WTC11 (cell line): ENCODE measurements around the gene AKR1B15. TPM values are rescaled to one million over a fixed set of nuclear protein-coding genes. Genes with fewer than 3 reads are reported as not detected.

Experiments used
- ATAC-seq: fragments of 200-7000 bp; cut with Tn5 transposase; 2 replicates; pipeline ENCODE4 v1.10.0; 2021; ENCODE audit warnings: mild to moderate bottlenecking, moderate library complexity
- CTCF ChIA-PET: fragments of 300-600 bp; sonication (Branson Sonifier 250); formaldehyde crosslinking; loops from one replicate; lab custom pipeline; 2021; ENCODE audit warnings: antibody characterized with exemption; lab: Charles Lee
- POLR2A ChIA-PET: fragments of 350-600 bp; sonication (Branson Sonifier 250); formaldehyde crosslinking; loops from one replicate; lab custom pipeline; 2021; ENCODE audit warnings: antibody characterized with exemption; lab: Charles Lee
- DNase-seq: peaks from one replicate; pipeline ENCODE4 v3.0.0; 2021; ENCODE audit warnings: low spot score
- H3K27ac Mint-ChIP-seq: 2 replicates; pipeline ENCODE4 v1.8.0; 2021; ENCODE audit warnings: mixed read lengths
- H3K27me3 Mint-ChIP-seq: 2 replicates; pipeline ENCODE4 v1.8.0; 2021; ENCODE audit warnings: low read depth, mild to moderate bottlenecking, moderate library complexity, mixed read lengths
- H3K36me3 Mint-ChIP-seq: 2 replicates; pipeline ENCODE4 v1.8.0; 2021; ENCODE audit warnings: mixed read lengths
- H3K4me1 Mint-ChIP-seq: 2 replicates; pipeline ENCODE4 v1.8.0; 2022; ENCODE audit warnings: mixed read lengths
- H3K4me3 Mint-ChIP-seq: 2 replicates; pipeline ENCODE4 v1.8.0; 2021; ENCODE audit warnings: mild to moderate bottlenecking, moderate library complexity, mixed read lengths
- H3K9me3 Mint-ChIP-seq: 2 replicates; pipeline ENCODE4 v1.8.0; 2021; ENCODE audit warnings: mixed read lengths
- CREM ChIP-seq: sonication (generic); formaldehyde crosslinking; IDR thresholded peaks from 2 replicates; pipeline ENCODE4 v1.8.1; 2022; ENCODE audit warnings: mild to moderate bottlenecking, missing genetic modification reagents, moderate library complexity
- GABPB1 ChIP-seq: sonication (generic); formaldehyde crosslinking; IDR thresholded peaks from 2 replicates; pipeline ENCODE4 v1.8.1; 2023; ENCODE audit warnings: mild to moderate bottlenecking, missing genetic modification reagents
- JUN ChIP-seq: sonication (generic); formaldehyde crosslinking; IDR thresholded peaks from 2 replicates; pipeline ENCODE4 v1.8.0; 2023; ENCODE audit warnings: mild to moderate bottlenecking, missing genetic modification reagents
- NFE2L1 ChIP-seq: sonication (generic); formaldehyde crosslinking; IDR thresholded peaks from 2 replicates; pipeline ENCODE4 v1.8.1; 2023; ENCODE audit warnings: missing genetic modification reagents
- NFYB ChIP-seq: sonication (generic); formaldehyde crosslinking; conservative IDR thresholded peaks from 2 replicates; pipeline ENCODE4 v1.8.0; 2022; ENCODE audit warnings: low read depth, missing genetic modification reagents
- RELA ChIP-seq: sonication (generic); formaldehyde crosslinking; IDR thresholded peaks from 2 replicates; pipeline ENCODE4 v1.8.1; 2022; ENCODE audit warnings: missing genetic modification reagents, mild to moderate bottlenecking, borderline replicate concordance
- RORB ChIP-seq: fragments of 250-450 bp; sonication (Bioruptor Pico); IDR thresholded peaks from 2 replicates; pipeline ENCODE4 v1.9.0; 2021; ENCODE audit warnings: mild to moderate bottlenecking
- TCF7 ChIP-seq: sonication (generic); formaldehyde crosslinking; IDR thresholded peaks from 2 replicates; pipeline ENCODE4 v1.8.0; 2022; ENCODE audit warnings: mild to moderate bottlenecking, low read depth, missing genetic modification reagents, moderate library complexity
- ZNF138 ChIP-seq: sonication (generic); formaldehyde crosslinking; conservative IDR thresholded peaks from 2 replicates; pipeline ENCODE4 v1.8.1; 2022; ENCODE audit warnings: mild to moderate bottlenecking, moderate library complexity, missing genetic modification reagents
- ZNF232 ChIP-seq: sonication (generic); formaldehyde crosslinking; IDR thresholded peaks from 2 replicates; pipeline ENCODE4 v1.8.0; 2022; ENCODE audit warnings: mild to moderate bottlenecking, missing genetic modification reagents
- total RNA-seq: library from RNA; stranded (reverse); gene quantifications from 3 replicates; pipeline ENCODE4 v1.2.3, GENCODE V29; 2021
- TF ChIP-seq, protein P1 (sequence below): fragments of 250-450 bp; sonication (Bioruptor Pico); IDR thresholded peaks from 2 replicates; pipeline ENCODE4 v1.8.0; 2021; ENCODE audit warnings: mild to moderate bottlenecking
- TF ChIP-seq, protein P2 (sequence below): sonication (generic); formaldehyde crosslinking; IDR thresholded peaks from 2 replicates; pipeline ENCODE4 v1.8.1; 2023; ENCODE audit warnings: mild to moderate bottlenecking, moderate library complexity, missing genetic modification reagents
- TF ChIP-seq, protein P3 (sequence below): fragments of 200-600 bp; IDR thresholded peaks from 2 replicates; pipeline ENCODE4 v1.8.0; 2022; ENCODE audit warnings: antibody characterized with exemption
- TF ChIP-seq, protein P4 (sequence below): fragments of 250-450 bp; sonication (Bioruptor Pico); conservative IDR thresholded peaks from 2 replicates; pipeline ENCODE4 v1.9.0; 2021; ENCODE audit warnings: mild to moderate bottlenecking
- TF ChIP-seq, protein P5 (sequence below): sonication (generic); formaldehyde crosslinking; conservative IDR thresholded peaks from 2 replicates; pipeline ENCODE4 v1.8.1; 2022; ENCODE audit warnings: mild to moderate bottlenecking, missing genetic modification reagents

AKR1B15 gene
- total RNA-seq, 1 experiment from 2014 or later: not detected

DNA sequence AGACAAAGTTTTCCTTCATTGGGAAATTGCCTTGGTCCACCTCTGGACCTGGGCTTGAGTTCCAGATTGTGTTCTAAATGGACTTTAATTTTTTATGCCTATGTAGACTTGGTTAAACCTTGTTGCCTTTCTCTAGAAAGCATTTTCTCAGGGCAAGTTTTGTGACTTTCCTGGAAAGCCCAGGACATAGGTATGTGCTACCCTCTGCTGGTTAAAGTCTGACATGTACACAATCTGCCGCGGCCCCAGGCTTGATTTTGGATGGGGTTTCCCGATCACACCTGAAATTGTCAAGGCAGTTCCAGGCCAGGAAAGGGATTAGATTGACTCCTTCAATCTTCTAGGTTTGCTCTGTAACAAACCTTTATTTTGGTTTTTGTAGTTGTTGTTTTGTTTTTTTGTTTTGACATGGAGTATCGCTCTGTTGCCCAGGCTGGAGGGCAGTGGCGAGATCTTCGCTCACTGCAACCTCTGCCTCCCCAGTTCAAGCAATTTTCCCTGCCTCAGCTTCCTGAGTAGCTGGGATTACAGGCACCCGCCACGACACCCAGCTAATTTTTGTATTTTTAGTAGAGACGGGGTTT lies 35.6 kb upstream of the AKR1B15 start:
- Mint-ChIP-seq H3K27ac (no peak overlapping the region), H3K9me3 (no peaks in the 10 kb centered on the region)

DNA sequence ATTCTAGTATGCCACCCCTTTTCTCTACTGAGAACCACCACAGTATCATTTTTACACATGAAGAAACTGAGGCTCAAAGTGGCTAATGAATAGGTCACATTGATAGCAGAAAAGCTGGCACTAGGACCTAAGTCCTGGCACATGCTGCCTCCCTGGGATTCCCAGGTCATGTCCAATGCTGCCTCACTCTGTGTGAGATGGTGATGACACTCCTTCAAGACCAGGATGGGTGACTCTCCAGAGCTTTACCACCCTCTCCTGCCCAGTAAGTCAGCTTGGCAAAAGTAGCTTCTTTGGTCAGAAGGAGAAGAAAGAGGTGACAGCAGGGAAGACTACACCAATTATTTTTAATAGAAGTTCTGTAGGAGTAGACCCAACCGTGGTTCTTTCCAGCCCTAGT lies 34.8 kb upstream of the AKR1B15 start:
- Mint-ChIP-seq H3K27ac (no peak overlapping the region), H3K4me1 (peaks cover 15% of the 10 kb centered on the region), H3K4me3 (no peak overlapping the region), H3K9me3 (no peaks in the 10 kb centered on the region), H3K36me3 (no peaks in the 10 kb centered on the region), H3K27me3 (peaks cover 6% of the 10 kb centered on the region)
- POLR2A ChIA-PET: interaction anchor here (0.6 kb wide), 1 partner anchor 33 kb away, joined by 3 read pairs; no protein-coding TSS in a partner anchor
- no peak for TF ChIP-seq JUN (CRISPR knock-in tag)
- TF ChIP-seq TCF7 (CRISPR knock-in tag): no peak
- no peak for TF ChIP-seq ZNF138 (CRISPR knock-in tag)
- TF ChIP-seq RELA: no peak
- TF ChIP-seq ZNF232 (CRISPR knock-in tag): no peak
- TF ChIP-seq, protein P1, sequence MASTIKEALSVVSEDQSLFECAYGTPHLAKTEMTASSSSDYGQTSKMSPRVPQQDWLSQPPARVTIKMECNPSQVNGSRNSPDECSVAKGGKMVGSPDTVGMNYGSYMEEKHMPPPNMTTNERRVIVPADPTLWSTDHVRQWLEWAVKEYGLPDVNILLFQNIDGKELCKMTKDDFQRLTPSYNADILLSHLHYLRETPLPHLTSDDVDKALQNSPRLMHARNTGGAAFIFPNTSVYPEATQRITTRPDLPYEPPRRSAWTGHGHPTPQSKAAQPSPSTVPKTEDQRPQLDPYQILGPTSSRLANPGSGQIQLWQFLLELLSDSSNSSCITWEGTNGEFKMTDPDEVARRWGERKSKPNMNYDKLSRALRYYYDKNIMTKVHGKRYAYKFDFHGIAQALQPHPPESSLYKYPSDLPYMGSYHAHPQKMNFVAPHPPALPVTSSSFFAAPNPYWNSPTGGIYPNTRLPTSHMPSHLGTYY: no peak
- no peak for DNase-seq
- CTCF ChIA-PET: interaction anchor here (0.6 to 2.2 kb wide), 21 partner anchors 8 to 197 kb away, joined by 3 to 39 read pairs (median 5); partner anchors contain the start of genes AKR1B1, AKR1B10, AKR1B15 and SLC35B4
- no peak for ATAC-seq

More for the DNA sequence above, 35.6 kb upstream of the AKR1B15 start:
- no peaks in the 10 kb centered on the region for H3K36me3 Mint-ChIP-seq
- POLR2A ChIA-PET: no interaction called here
- peak; percentile 77 for ATAC-seq
- H3K27me3 Mint-ChIP-seq: peaks cover 1% of the 10 kb centered on the region
- H3K4me1 Mint-ChIP-seq: peaks cover 15% of the 10 kb centered on the region
- DNase-seq: peak; percentile 64
- H3K4me3 Mint-ChIP-seq: no peak overlapping the region
- CTCF ChIA-PET: interaction anchor here (1.1 to 4.5 kb wide), 8 partner anchors 12 to 81 kb away, joined by 3 to 41 read pairs (median 12); partner anchors contain the start of gene AKR1B1
- no peak for TF ChIP-seq NFE2L1 (CRISPR knock-in tag)
- TF ChIP-seq GABPB1: no peak
- no peak for TF ChIP-seq CREM
- TF ChIP-seq, protein P2, sequence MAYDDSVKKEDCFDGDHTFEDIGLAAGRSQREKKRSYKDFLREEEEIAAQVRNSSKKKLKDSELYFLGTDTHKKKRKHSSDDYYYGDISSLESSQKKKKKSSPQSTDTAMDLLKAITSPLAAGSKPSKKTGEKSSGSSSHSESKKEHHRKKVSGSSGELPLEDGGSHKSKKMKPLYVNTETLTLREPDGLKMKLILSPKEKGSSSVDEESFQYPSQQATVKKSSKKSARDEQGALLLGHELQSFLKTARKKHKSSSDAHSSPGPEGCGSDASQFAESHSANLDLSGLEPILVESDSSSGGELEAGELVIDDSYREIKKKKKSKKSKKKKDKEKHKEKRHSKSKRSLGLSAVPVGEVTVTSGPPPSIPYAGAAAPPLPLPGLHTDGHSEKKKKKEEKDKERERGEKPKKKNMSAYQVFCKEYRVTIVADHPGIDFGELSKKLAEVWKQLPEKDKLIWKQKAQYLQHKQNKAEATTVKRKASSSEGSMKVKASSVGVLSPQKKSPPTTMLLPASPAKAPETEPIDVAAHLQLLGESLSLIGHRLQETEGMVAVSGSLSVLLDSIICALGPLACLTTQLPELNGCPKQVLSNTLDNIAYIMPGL (CRISPR knock-in tag): no peak
- TF ChIP-seq, protein P3, sequence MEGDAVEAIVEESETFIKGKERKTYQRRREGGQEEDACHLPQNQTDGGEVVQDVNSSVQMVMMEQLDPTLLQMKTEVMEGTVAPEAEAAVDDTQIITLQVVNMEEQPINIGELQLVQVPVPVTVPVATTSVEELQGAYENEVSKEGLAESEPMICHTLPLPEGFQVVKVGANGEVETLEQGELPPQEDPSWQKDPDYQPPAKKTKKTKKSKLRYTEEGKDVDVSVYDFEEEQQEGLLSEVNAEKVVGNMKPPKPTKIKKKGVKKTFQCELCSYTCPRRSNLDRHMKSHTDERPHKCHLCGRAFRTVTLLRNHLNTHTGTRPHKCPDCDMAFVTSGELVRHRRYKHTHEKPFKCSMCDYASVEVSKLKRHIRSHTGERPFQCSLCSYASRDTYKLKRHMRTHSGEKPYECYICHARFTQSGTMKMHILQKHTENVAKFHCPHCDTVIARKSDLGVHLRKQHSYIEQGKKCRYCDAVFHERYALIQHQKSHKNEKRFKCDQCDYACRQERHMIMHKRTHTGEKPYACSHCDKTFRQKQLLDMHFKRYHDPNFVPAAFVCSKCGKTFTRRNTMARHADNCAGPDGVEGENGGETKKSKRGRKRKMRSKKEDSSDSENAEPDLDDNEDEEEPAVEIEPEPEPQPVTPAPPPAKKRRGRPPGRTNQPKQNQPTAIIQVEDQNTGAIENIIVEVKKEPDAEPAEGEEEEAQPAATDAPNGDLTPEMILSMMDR: peak; percentile 36

DNA sequence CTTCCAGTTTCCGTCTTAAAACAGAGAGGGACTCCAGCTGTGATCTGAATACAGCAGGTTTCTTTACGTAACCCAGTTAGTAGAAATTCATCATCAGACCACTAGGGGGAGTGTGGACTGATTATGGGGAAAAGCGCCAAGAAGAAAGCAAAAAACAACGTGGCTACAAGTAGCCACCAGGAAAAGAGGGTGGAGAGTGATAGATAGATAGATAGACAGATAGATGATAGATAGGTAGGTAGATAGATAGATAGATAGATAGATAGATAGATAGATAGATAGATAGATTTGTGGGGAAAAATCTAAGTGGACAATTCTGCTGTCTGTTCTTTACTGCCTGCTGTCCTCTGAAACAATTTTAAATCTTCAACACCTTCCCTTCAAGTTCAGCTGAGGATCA lies 34.2 kb upstream of the AKR1B15 start:
- peaks cover 6% of the 10 kb centered on the region for H3K27me3 Mint-ChIP-seq
- no peak overlapping the region for H3K27ac Mint-ChIP-seq
- CTCF ChIA-PET: interaction anchor here (0.5 to 2.2 kb wide), 22 partner anchors 8 to 198 kb away, joined by 3 to 39 read pairs (median 5); partner anchors contain the start of genes AKR1B1, AKR1B10, AKR1B15 and SLC35B4
- DNase-seq (no peak), ATAC-seq (peak; percentile 64)
- H3K36me3 Mint-ChIP-seq: no peaks in the 10 kb centered on the region
- POLR2A ChIA-PET: interaction anchor here (0.6 kb wide), 2 partner anchors 34 to 1271 kb away, joined by 3 to 4 read pairs; no protein-coding TSS in a partner anchor
- H3K4me1 Mint-ChIP-seq: peaks cover 11% of the 10 kb centered on the region
- H3K9me3 Mint-ChIP-seq: no peaks in the 10 kb centered on the region
- H3K4me3 Mint-ChIP-seq: no peak overlapping the region
- TF ChIP-seq, protein P4, sequence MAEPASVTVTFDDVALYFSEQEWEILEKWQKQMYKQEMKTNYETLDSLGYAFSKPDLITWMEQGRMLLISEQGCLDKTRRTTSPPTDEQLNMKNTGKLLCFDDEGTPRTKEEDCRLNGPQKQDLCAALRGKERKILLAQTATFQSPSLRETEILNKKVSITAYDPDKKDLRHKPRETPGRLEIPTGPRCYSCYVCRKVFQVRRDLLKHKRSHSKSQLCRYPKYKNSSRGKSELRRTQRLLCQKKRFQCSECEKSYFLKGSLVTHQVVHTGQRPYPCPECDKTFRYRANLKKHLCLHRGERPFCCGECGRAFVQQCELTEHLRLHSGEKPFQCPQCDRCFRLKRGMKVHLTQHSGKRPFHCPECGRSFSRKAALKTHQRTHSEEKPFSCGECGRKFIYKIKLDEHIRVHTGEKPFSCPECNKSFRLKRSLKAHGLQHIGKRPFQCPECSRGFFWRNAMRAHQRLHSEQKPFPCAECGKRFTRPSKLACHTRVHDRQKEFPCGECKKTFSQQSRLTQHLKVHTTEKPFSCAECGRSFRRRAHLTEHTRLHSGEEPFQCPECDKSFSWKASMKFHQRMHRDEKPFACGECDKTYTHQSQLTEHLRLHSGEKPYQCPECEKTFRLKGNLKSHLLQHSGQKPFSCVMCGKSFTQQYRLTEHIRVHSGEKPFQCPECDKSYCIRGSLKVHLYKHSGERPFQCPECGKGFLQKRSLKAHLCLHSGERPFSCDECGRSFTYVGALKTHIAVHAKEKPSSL: no peak
- TF ChIP-seq, protein P3: peak; percentile 87
- TF ChIP-seq NFYB (CRISPR knock-in tag) (no peak), RORB (no peak)
- TF ChIP-seq, protein P5, sequence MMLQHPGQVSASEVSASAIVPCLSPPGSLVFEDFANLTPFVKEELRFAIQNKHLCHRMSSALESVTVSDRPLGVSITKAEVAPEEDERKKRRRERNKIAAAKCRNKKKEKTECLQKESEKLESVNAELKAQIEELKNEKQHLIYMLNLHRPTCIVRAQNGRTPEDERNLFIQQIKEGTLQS (CRISPR knock-in tag): no peak
